Ascending aorta (tissue), 2 donors: ENCODE data around the gene ST14. TPM values are rescaled to one million over a fixed set of nuclear protein-coding genes. Genes with fewer than 3 reads are reported as not detected.

Experiments
- DNase-seq, 2 donors: peaks; one replicate each; pipeline ENCODE4 v3.0.0-alpha.2; 2019; ENCODE audit warnings: low spot score in 2 of 2
- H3K27ac ChIP-seq, 2 donors: fragments of 200-600 bp; sonication (generic); one replicate each; pipeline ENCODE4 v1.5.1; 2016 to 2017; ENCODE audit warnings: mild to moderate bottlenecking in 1 of 2
- H3K27me3 ChIP-seq: fragments of 200-600 bp; sonication (generic); one replicate; pipeline ENCODE4 v1.5.1; 2017
- H3K36me3 ChIP-seq, 2 donors: fragments of 200-600 bp; sonication (generic); one replicate each; pipeline ENCODE4 v1.5.1; 2016
- H3K4me1 ChIP-seq, 2 donors: fragments of 200-600 bp; sonication (generic); one replicate each; pipeline ENCODE4 v1.5.1; 2016 to 2017; ENCODE audit warnings: mild to moderate bottlenecking in 1 of 2
- H3K4me3 ChIP-seq, 2 donors: fragments of 200-600 bp; sonication (generic); one replicate each; pipeline ENCODE4 v1.5.1; 2016 to 2017; ENCODE audit warnings: mild to moderate bottlenecking in 1 of 2
- H3K9me3 ChIP-seq, 2 donors: fragments of 200-600 bp; sonication (generic); one replicate each; pipeline ENCODE4 v1.5.1; 2016
- CTCF ChIP-seq, 3 experiments: fragments of 200-600 bp in 2 of 3; fragments of 450-650 bp in 1 of 3; sonication (generic) in 2 of 3; IDR thresholded peaks; one replicate each; pipeline ENCODE4 v1.5.1; 2016 to 2019; ENCODE audit warnings: antibody characterized with exemption in 3 of 3, mild to moderate bottlenecking in 1 of 3, moderate library complexity in 1 of 3
- intact Hi-C: fragments of 100-400 bp; cut with DNase I; formaldehyde crosslinking; loops from one replicate; pipeline ENCODE4 v1.15.1; 2023
- total RNA-seq: library from RNA; depleted of rRNA; stranded (reverse); fragments of >200 nt; gene quantifications from one replicate; pipeline ENCODE4 v1.1.0, GENCODE V29; 2016

The ST14 gene
- total RNA-seq, 1 donor from 2014 or later, result 5.4 TPM

GRCh38 chr11:130187096-130187495 is 27.5 kb downstream of the ST14 start:
- H3K9me3 ChIP-seq, result no peaks in the 10 kb centered on the region
- DNase-seq, result no peak
- no peaks in the 10 kb centered on the region for H3K27me3 ChIP-seq
- intact Hi-C loops, result no loop called here
- no peak overlapping the region for H3K27ac ChIP-seq
- TF ChIP-seq CTCF (IDR thresholded peaks at IDR 0.05), result no peak
- no peaks in the 10 kb centered on the region for H3K4me1 ChIP-seq
- H3K4me3 ChIP-seq, result no peak overlapping the region
- no peaks in the 10 kb centered on the region for H3K36me3 ChIP-seq

GRCh38 chr11:130188047-130188446 is 28.5 kb downstream of the ST14 start:
- H3K27me3 ChIP-seq, result no peaks in the 10 kb centered on the region
- TF ChIP-seq CTCF (IDR thresholded peaks at IDR 0.05), result no peak
- DNase-seq, result no peak
- no peak overlapping the region for H3K4me3 ChIP-seq
- no peak overlapping the region for H3K27ac ChIP-seq
- no peaks in the 10 kb centered on the region for H3K36me3 ChIP-seq
- H3K4me1 ChIP-seq, result no peaks in the 10 kb centered on the region
- intact Hi-C loops, result no loop called here
- no peaks in the 10 kb centered on the region for H3K9me3 ChIP-seq

GRCh38 chr11:130188585-130189347 is 29.2 kb downstream of the ST14 start:
- no peak for DNase-seq
- no peaks in the 10 kb centered on the region for H3K4me1 ChIP-seq
- no peak overlapping the region for H3K27ac ChIP-seq
- no peak for TF ChIP-seq CTCF (IDR thresholded peaks at IDR 0.05)
- no peaks in the 10 kb centered on the region for H3K27me3 ChIP-seq
- intact Hi-C loops, result no loop called here
- H3K9me3 ChIP-seq, result no peaks in the 10 kb centered on the region
- no peak overlapping the region for H3K4me3 ChIP-seq
- no peaks in the 10 kb centered on the region for H3K36me3 ChIP-seq

- Histone ChIP-seq H3K27me3 (no peaks in the 10 kb centered on the region), H3K27ac (no peak overlapping the region), H3K9me3 (no peaks in the 10 kb centered on the region), H3K36me3 (no peaks in the 10 kb centered on the region), H3K4me3 (no peak overlapping the region), H3K4me1 (no peaks in the 10 kb centered on the region)
- intact Hi-C loops, result no loop called here
- no peak for DNase-seq
- no peak for TF ChIP-seq CTCF (IDR thresholded peaks at IDR 0.05)
Measured at GRCh38 chr11:130189492-130190210, 30.1 kb downstream of the ST14 start.

GRCh38 chr11:130190371-130190881 is 30.8 kb downstream of the ST14 start:
- intact Hi-C loops, result no loop called here
- DNase-seq, result no peak
- Histone ChIP-seq H3K27ac (no peak overlapping the region), H3K4me3 (no peak overlapping the region), H3K4me1 (no peaks in the 10 kb centered on the region), H3K27me3 (no peaks in the 10 kb centered on the region), H3K9me3 (no peaks in the 10 kb centered on the region), H3K36me3 (no peaks in the 10 kb centered on the region)
- no peak for TF ChIP-seq CTCF (IDR thresholded peaks at IDR 0.05)
